K562 (cell line): ENCODE measurements around the gene ABLIM1. TPM values are rescaled to one million over a fixed set of nuclear protein-coding genes. Genes with fewer than 3 reads are reported as not detected.

Experiments used
- ATAC-seq: fragments of 200-7000 bp; cut with Tn5 transposase; 3 replicates; pipeline ENCODE4 v1.9.1; 2020; ENCODE audit warnings: moderate library complexity
- BruUV-seq: library from RNA; stranded (reverse); fragments of 400-500 nt; replicated peaks from 2 replicates; lab custom pipeline; 2021; lab: Mats Ljungman, UMichigan
- CTCF ChIA-PET: fragments of 300-600 bp; formaldehyde crosslinking; extraction: SDS; loops from one replicate; lab custom pipeline; 2021; ENCODE audit warnings: low intra/inter-chr PET ratio; lab: Yijun Ruan, JAX
- POLR2A ChIA-PET: fragments of 300-600, 350-650 bp; sonication (Branson Sonifier 250); formaldehyde crosslinking; extraction: SDS; loops from one replicate; lab custom pipeline; 2021; ENCODE audit warnings: antibody characterized with exemption, inconsistent platforms; lab: Yijun Ruan, JAX
- DNase-seq, 4 experiments: peaks; one replicate each; pipeline versions ENCODE4 v3.0.0 to v3.0.0-alpha.2; 2011 to 2018; ENCODE audit warnings: low spot score in 3 of 4, mixed read lengths in 3 of 4; ENCODE audit errors: extremely low read depth in 1 of 4
- FAIRE-seq: peaks from 2 replicates; lab custom pipeline; 2011; peaks lifted over from hg19 to GRCh38; lab: Jason Lieb, UNC
- H2AFZ ChIP-seq: 2 replicates; pipeline ENCODE4 v1.6.0; 2011; ENCODE audit warnings: low read depth, low read length, control low read depth, inconsistent platforms
- H3K27ac ChIP-seq: fragments of 200-600 bp; 3 replicates; pipeline ENCODE4 v1.8.0; 2011; ENCODE audit warnings: low read depth, mild to moderate bottlenecking, control low read depth, inconsistent platforms, low read length, moderate library complexity, mixed read lengths; ENCODE audit errors: extremely low read depth
- H3K27me3 ChIP-seq, 2 experiments: fragments of 300-600 bp in 1 of 2; 2 replicates in 1 of 2; 3 replicates in 1 of 2; pipeline versions ENCODE4 v1.6.0 to v1.8.0; 2011; ENCODE audit warnings: inconsistent platforms in 2 of 2, low read length in 2 of 2, mild to moderate bottlenecking in 1 of 2, mixed read lengths in 1 of 2, moderate library complexity in 1 of 2; ENCODE audit not compliant: control insufficient read depth in 2 of 2, insufficient read depth in 2 of 2
- H3K36me3 ChIP-seq: fragments of 300-600 bp; 3 replicates; pipeline ENCODE4 v1.8.0; 2011; ENCODE audit warnings: mild to moderate bottlenecking, low read length, inconsistent platforms; ENCODE audit not compliant: control insufficient read depth, insufficient read depth
- H3K4me1 ChIP-seq, 2 experiments: fragments of 200-600 bp in 1 of 2; replicated peaks in 1 of 2; 2 replicates in 1 of 2; 3 replicates in 1 of 2; pipeline versions ENCODE4 v1.5.1 to v1.8.0; 2011; ENCODE audit warnings: inconsistent platforms in 2 of 2, low read length in 2 of 2, mild to moderate bottlenecking in 1 of 2, mixed read lengths in 1 of 2, moderate library complexity in 1 of 2; ENCODE audit not compliant: control insufficient read depth in 2 of 2, insufficient read depth in 2 of 2
- H3K4me2 ChIP-seq: 2 replicates; pipeline ENCODE4 v1.6.1; 2011; ENCODE audit warnings: low read length, control low read depth, inconsistent platforms, mixed read lengths; ENCODE audit not compliant: insufficient read depth
- H3K4me3 ChIP-seq: fragments of 200-600 bp; sonication (generic), shearing (Covaris generic); 2 replicates; pipeline ENCODE4 v1.5.1; 2016; ENCODE audit warnings: control low read depth, inconsistent platforms
- H3K79me2 ChIP-seq: fragments of 200-600 bp; 3 replicates; pipeline ENCODE4 v1.8.0; 2011; ENCODE audit warnings: low read length, inconsistent platforms; ENCODE audit not compliant: control insufficient read depth, insufficient read depth
- H3K9ac ChIP-seq, 2 experiments: 2 replicates each; pipeline versions ENCODE4 v1.6.0 to v1.6.1; 2011; ENCODE audit warnings: low read depth in 2 of 2, low read length in 2 of 2, control low read depth in 1 of 2, inconsistent platforms in 1 of 2, mild to moderate bottlenecking in 1 of 2, mixed read lengths in 1 of 2; ENCODE audit not compliant: insufficient read depth in 1 of 2
- H3K9me1 ChIP-seq: one replicate; pipeline ENCODE4 v1.6.0; 2011; ENCODE audit warnings: inconsistent platforms, mild to moderate bottlenecking, low read length, moderate library complexity; ENCODE audit not compliant: control insufficient read depth, insufficient read depth
- H3K9me3 ChIP-seq: replicated peaks from 2 replicates; pipeline ENCODE4 v1.5.1; 2011; ENCODE audit warnings: low read depth, low read length, inconsistent platforms; ENCODE audit not compliant: control insufficient read depth, insufficient read depth
- H4K20me1 ChIP-seq: replicated peaks from 2 replicates; pipeline ENCODE4 v1.6.1; 2011; ENCODE audit warnings: low read length, inconsistent platforms, mixed read lengths; ENCODE audit not compliant: control insufficient read depth, insufficient read depth
- MECOM ChIP-seq: fragments of 250-450 bp; sonication (Bioruptor Pico); IDR thresholded peaks from 2 replicates; pipeline ENCODE4 v1.8.0; 2022; ENCODE audit warnings: inconsistent platforms
- MEF2D ChIP-seq: conservative IDR thresholded peaks from 2 replicates; pipeline ENCODE4 v1.6.1; 2016; ENCODE audit warnings: low read depth, missing genetic modification characterization, missing compliant biosample characterization
- NEUROD1 ChIP-seq: fragments of 150-350 bp; IDR thresholded peaks from 2 replicates; pipeline ENCODE4 v1.6.1; 2014; ENCODE audit warnings: borderline replicate concordance, low read length, low read depth; ENCODE audit not compliant: partially characterized antibody
- RBM34 ChIP-seq: fragments of 200-400 bp; formaldehyde crosslinking; IDR thresholded peaks from 2 replicates; pipeline ENCODE4 v1.6.1; 2018; ENCODE audit warnings: low read length, borderline replicate concordance; ENCODE audit not compliant: insufficient read depth
- SPI1 ChIP-seq: IDR thresholded peaks from 2 replicates; pipeline ENCODE4 v1.6.1; 2011; ENCODE audit warnings: low read depth, low read length, control low read depth, borderline replicate concordance
- WGBS: fragments of 100-300 bp; shearing (Covaris generic); methylation state at CpG from one replicate; pipeline ENCODE4 v1.1.6; 2016; ENCODE audit warnings: low coverage, mixed read lengths; ENCODE audit not compliant: insufficient coverage; ENCODE audit errors: missing lambda C conversion rate; 5-methylcytosine and 5-hydroxymethylcytosine counted together
- in situ Hi-C: fragments of 300-500 bp; cut with MboI; formaldehyde crosslinking; loops from 4 replicates; pipeline ENCODE4 v1.15.0; 2018; ENCODE audit warnings: inconsistent platforms, mixed read lengths
- intact Hi-C: fragments of 100-400 bp; cut with micrococcal nuclease; formaldehyde crosslinking; loops from 2 replicates; pipeline ENCODE4 v1.14.2; 2022
- polyA plus RNA-seq, 8 experiments: library from polyadenylated mRNA; depleted of rRNA in 4 of 8; stranded (reverse) in 5 of 8; unstranded in 3 of 8; fragments of >200 nt; fragmentation: Nextera tagmentation in 2 of 8; fragmentation: Illumina TruSeq in 1 of 8; extraction: Ambion mirVana in 2 of 8; extraction: Trizol in 1 of 8; gene quantifications; 2 replicates each; pipeline versions ENCODE4 v1.2.1 to v1.2.3, GENCODE V29; 2011 to 2014; ENCODE audit warnings: inconsistent platforms in 1 of 8, missing spikeins in 1 of 8
- total RNA-seq, 7 experiments: library from RNA; depleted of rRNA in 6 of 7; stranded (reverse); fragments of >200 nt in 6 of 7; fragmentation: Illumina TruSeq in 2 of 7; extraction: Trizol in 2 of 7; gene quantifications; 2 replicates each; pipeline versions ENCODE4 v1.2.1 to v1.2.3, GENCODE V29; 2011 to 2021; ENCODE audit warnings: low replicate concordance in 1 of 7
- TF ChIP-seq, protein P1 (sequence below): fragments of 250-450 bp; sonication (Bioruptor Pico); IDR thresholded peaks from 2 replicates; pipeline ENCODE4 v1.4.0; 2020; ENCODE audit warnings: mild to moderate bottlenecking, moderate library complexity, borderline replicate concordance

Gene ABLIM1
- total and polyA plus RNA-seq, 9 of the 15 experiments (the other 6 are each of a cell fraction or from before 2014, with no cell fraction given): 0.07 to 0.49 (median 0.14) TPM; not detected in 6

- no peak for ATAC-seq
- Histone ChIP-seq H3K9me1 (no peaks in the 10 kb centered on the region), H3K9me3 (no peaks in the 10 kb centered on the region), H3K4me1 (peaks cover 0 to 5% of the 10 kb centered on the region in 2 experiments; a peak in 2 of 5 replicates), H3K36me3 (no peaks in the 10 kb centered on the region), H3K9ac (no peak overlapping the region), H3K79me2 (no peaks in the 10 kb centered on the region), H4K20me1 (no peaks in the 10 kb centered on the region), H3K4me2 (no peak overlapping the region), H3K4me3 (no peak overlapping the region), H3K27ac (no peak overlapping the region), H3K27me3 (peaks cover 10 to 27% of the 10 kb centered on the region in 2 experiments), H2AFZ (no peak overlapping the region)
- BruUV-seq: no TSS peak
- ChIA-PET CTCF (no interaction called here), POLR2A (no interaction called here)
- no peak for FAIRE-seq
- WGBS: 8% methylated on average over 5 of the region's 6 CpGs
- in situ Hi-C loops (no loop called here), intact Hi-C loops (no loop called here)
- no peak for TF ChIP-seq MECOM
- no peak for TF ChIP-seq MEF2D (tag)
- no peak for TF ChIP-seq RBM34
- no peak for DNase-seq
Measured at GRCh38 chr10:114635797-114636550, 22.1 kb downstream of the ABLIM1 start.

DNA sequence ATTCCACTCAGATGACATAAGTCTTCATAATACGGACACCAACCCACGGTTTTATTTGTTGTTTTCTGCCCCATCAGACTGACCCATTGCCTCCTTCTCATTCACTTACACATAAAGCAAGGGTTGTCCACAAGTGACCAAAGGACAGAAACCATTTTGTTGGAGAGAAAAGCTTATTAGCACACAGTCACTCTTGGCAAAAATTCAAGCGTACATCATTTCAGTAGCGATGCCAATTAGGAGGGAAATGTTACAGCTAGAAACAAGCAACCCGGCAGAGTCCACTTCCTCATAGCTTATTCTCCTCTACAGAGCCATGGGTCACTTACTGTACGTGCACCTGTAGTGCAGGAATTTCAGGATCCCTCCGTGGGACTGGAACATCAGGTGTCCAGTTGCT is 23.0 kb downstream of the ABLIM1 start:
- ChIA-PET POLR2A (no interaction called here), CTCF (no interaction called here)
- no peak for FAIRE-seq
- intact Hi-C loops (no loop called here), in situ Hi-C loops (no loop called here)
- Histone ChIP-seq H2AFZ (0 out of 2 replicates have a peak overlapping the region, but pooled peaks have one; percentile 24), H3K4me1 (peaks cover 0 to 5% of the 10 kb centered on the region in 2 experiments; a peak in 2 of 5 replicates), H4K20me1 (no peaks in the 10 kb centered on the region), H3K4me3 (no peak overlapping the region), H3K36me3 (no peaks in the 10 kb centered on the region), H3K9me3 (no peaks in the 10 kb centered on the region), H3K27ac (no peak overlapping the region; the same call in 2 of the 3 replicates), H3K79me2 (no peaks in the 10 kb centered on the region), H3K27me3 (peaks cover 10 to 27% of the 10 kb centered on the region in 2 experiments), H3K9ac (no peak overlapping the region), H3K4me2 (peak overlapping the region; percentile 18; the same call in 1 of the 2 replicates), H3K9me1 (no peaks in the 10 kb centered on the region)
- ATAC-seq: no peak
- no peak for DNase-seq
- BruUV-seq: no TSS peak
- WGBS: 0% methylated on average over 7 of the region's 7 CpGs
- TF ChIP-seq, protein P1, sequence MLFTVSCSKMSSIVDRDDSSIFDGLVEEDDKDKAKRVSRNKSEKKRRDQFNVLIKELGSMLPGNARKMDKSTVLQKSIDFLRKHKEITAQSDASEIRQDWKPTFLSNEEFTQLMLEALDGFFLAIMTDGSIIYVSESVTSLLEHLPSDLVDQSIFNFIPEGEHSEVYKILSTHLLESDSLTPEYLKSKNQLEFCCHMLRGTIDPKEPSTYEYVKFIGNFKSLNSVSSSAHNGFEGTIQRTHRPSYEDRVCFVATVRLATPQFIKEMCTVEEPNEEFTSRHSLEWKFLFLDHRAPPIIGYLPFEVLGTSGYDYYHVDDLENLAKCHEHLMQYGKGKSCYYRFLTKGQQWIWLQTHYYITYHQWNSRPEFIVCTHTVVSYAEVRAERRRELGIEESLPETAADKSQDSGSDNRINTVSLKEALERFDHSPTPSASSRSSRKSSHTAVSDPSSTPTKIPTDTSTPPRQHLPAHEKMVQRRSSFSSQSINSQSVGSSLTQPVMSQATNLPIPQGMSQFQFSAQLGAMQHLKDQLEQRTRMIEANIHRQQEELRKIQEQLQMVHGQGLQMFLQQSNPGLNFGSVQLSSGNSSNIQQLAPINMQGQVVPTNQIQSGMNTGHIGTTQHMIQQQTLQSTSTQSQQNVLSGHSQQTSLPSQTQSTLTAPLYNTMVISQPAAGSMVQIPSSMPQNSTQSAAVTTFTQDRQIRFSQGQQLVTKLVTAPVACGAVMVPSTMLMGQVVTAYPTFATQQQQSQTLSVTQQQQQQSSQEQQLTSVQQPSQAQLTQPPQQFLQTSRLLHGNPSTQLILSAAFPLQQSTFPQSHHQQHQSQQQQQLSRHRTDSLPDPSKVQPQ (CRISPR knock-in tag): no peak
- TF ChIP-seq NEUROD1: no peak
- peak; percentile 14; the same call in 1 of the 2 replicates for TF ChIP-seq SPI1
